K562 (cell line): Measurements from ENCODE around the gene ELP1. TPM values are rescaled to one million over a fixed set of nuclear protein-coding genes. Genes with fewer than 3 reads are reported as not detected.

Source experiments
- ATAC-seq: fragments of 200-7000 bp; cut with Tn5 transposase; 3 replicates; pipeline ENCODE4 v1.9.1; 2020; ENCODE audit warnings: moderate library complexity
- BruUV-seq: library from RNA; stranded (reverse); fragments of 400-500 nt; replicated peaks from 2 replicates; lab custom pipeline; 2021; lab: Mats Ljungman, UMichigan
- CTCF ChIA-PET: fragments of 300-600 bp; formaldehyde crosslinking; extraction: SDS; loops from one replicate; lab custom pipeline; 2021; ENCODE audit warnings: low intra/inter-chr PET ratio; lab: Yijun Ruan, JAX
- POLR2A ChIA-PET: fragments of 300-600, 350-650 bp; sonication (Branson Sonifier 250); formaldehyde crosslinking; extraction: SDS; loops from one replicate; lab custom pipeline; 2021; ENCODE audit warnings: antibody characterized with exemption, inconsistent platforms; lab: Yijun Ruan, JAX
- DNase-seq, 4 experiments: peaks; one replicate each; pipeline versions ENCODE4 v3.0.0 to v3.0.0-alpha.2; 2011 to 2018; ENCODE audit warnings: low spot score in 3 of 4, mixed read lengths in 3 of 4; ENCODE audit errors: extremely low read depth in 1 of 4
- FAIRE-seq: peaks from 2 replicates; lab custom pipeline; 2011; peaks lifted over from hg19 to GRCh38; lab: Jason Lieb, UNC
- H2AFZ ChIP-seq: 2 replicates; pipeline ENCODE4 v1.6.0; 2011; ENCODE audit warnings: low read depth, low read length, control low read depth, inconsistent platforms
- H3K27ac ChIP-seq: fragments of 200-600 bp; 3 replicates; pipeline ENCODE4 v1.8.0; 2011; ENCODE audit warnings: low read depth, mild to moderate bottlenecking, control low read depth, inconsistent platforms, low read length, moderate library complexity, mixed read lengths; ENCODE audit errors: extremely low read depth
- H3K27me3 ChIP-seq, 2 experiments: fragments of 300-600 bp in 1 of 2; 2 replicates in 1 of 2; 3 replicates in 1 of 2; pipeline versions ENCODE4 v1.6.0 to v1.8.0; 2011; ENCODE audit warnings: inconsistent platforms in 2 of 2, low read length in 2 of 2, mild to moderate bottlenecking in 1 of 2, mixed read lengths in 1 of 2, moderate library complexity in 1 of 2; ENCODE audit not compliant: control insufficient read depth in 2 of 2, insufficient read depth in 2 of 2
- H3K36me3 ChIP-seq: fragments of 300-600 bp; 3 replicates; pipeline ENCODE4 v1.8.0; 2011; ENCODE audit warnings: mild to moderate bottlenecking, low read length, inconsistent platforms; ENCODE audit not compliant: control insufficient read depth, insufficient read depth
- H3K4me1 ChIP-seq, 2 experiments: fragments of 200-600 bp in 1 of 2; replicated peaks in 1 of 2; 2 replicates in 1 of 2; 3 replicates in 1 of 2; pipeline versions ENCODE4 v1.5.1 to v1.8.0; 2011; ENCODE audit warnings: inconsistent platforms in 2 of 2, low read length in 2 of 2, mild to moderate bottlenecking in 1 of 2, mixed read lengths in 1 of 2, moderate library complexity in 1 of 2; ENCODE audit not compliant: control insufficient read depth in 2 of 2, insufficient read depth in 2 of 2
- H3K4me2 ChIP-seq: 2 replicates; pipeline ENCODE4 v1.6.1; 2011; ENCODE audit warnings: low read length, control low read depth, inconsistent platforms, mixed read lengths; ENCODE audit not compliant: insufficient read depth
- H3K4me3 ChIP-seq: fragments of 200-600 bp; sonication (generic), shearing (Covaris generic); 2 replicates; pipeline ENCODE4 v1.5.1; 2016; ENCODE audit warnings: control low read depth, inconsistent platforms
- H3K79me2 ChIP-seq: fragments of 200-600 bp; 3 replicates; pipeline ENCODE4 v1.8.0; 2011; ENCODE audit warnings: low read length, inconsistent platforms; ENCODE audit not compliant: control insufficient read depth, insufficient read depth
- H3K9ac ChIP-seq, 2 experiments: 2 replicates each; pipeline versions ENCODE4 v1.6.0 to v1.6.1; 2011; ENCODE audit warnings: low read depth in 2 of 2, low read length in 2 of 2, control low read depth in 1 of 2, inconsistent platforms in 1 of 2, mild to moderate bottlenecking in 1 of 2, mixed read lengths in 1 of 2; ENCODE audit not compliant: insufficient read depth in 1 of 2
- H3K9me1 ChIP-seq: one replicate; pipeline ENCODE4 v1.6.0; 2011; ENCODE audit warnings: inconsistent platforms, mild to moderate bottlenecking, low read length, moderate library complexity; ENCODE audit not compliant: control insufficient read depth, insufficient read depth
- H3K9me3 ChIP-seq: replicated peaks from 2 replicates; pipeline ENCODE4 v1.5.1; 2011; ENCODE audit warnings: low read depth, low read length, inconsistent platforms; ENCODE audit not compliant: control insufficient read depth, insufficient read depth
- H4K20me1 ChIP-seq: replicated peaks from 2 replicates; pipeline ENCODE4 v1.6.1; 2011; ENCODE audit warnings: low read length, inconsistent platforms, mixed read lengths; ENCODE audit not compliant: control insufficient read depth, insufficient read depth
- EWSR1 ChIP-seq: fragments of 450-650 bp; IDR thresholded peaks from 2 replicates; pipeline ENCODE4 v1.6.1; 2018; ENCODE audit warnings: borderline replicate concordance, mild to moderate bottlenecking, low read depth, moderate library complexity; ENCODE audit not compliant: partially characterized antibody
- FOXK1 ChIP-seq: sonication (generic); formaldehyde crosslinking; IDR thresholded peaks from 2 replicates; pipeline ENCODE4 v1.8.0; 2022; ENCODE audit warnings: missing genetic modification reagents, mild to moderate bottlenecking, borderline replicate concordance
- GATAD2A ChIP-seq: fragments of 450-650 bp; IDR thresholded peaks from 2 replicates; pipeline ENCODE4 v1.6.1; 2017
- IFI16 ChIP-seq: fragments of 250-450 bp; sonication (Bioruptor Pico); IDR thresholded peaks from 2 replicates; pipeline ENCODE4 v2.1.2; 2022; ENCODE audit warnings: mild to moderate bottlenecking, inconsistent platforms
- KAT8 ChIP-seq: fragments of 450-650 bp; IDR thresholded peaks from 2 replicates; pipeline ENCODE4 v1.6.1; 2016; ENCODE audit warnings: low read depth, mild to moderate bottlenecking
- L3MBTL2 ChIP-seq: fragments of 450-650 bp; IDR thresholded peaks from 2 replicates; pipeline ENCODE4 v1.6.1; 2016; ENCODE audit warnings: mild to moderate bottlenecking, moderate library complexity
- MCM2 ChIP-seq: fragments of 450-650 bp; IDR thresholded peaks from 2 replicates; pipeline ENCODE4 v1.6.1; 2017; ENCODE audit warnings: low read depth, mild to moderate bottlenecking
- RBM17 ChIP-seq: fragments of 200-400 bp; formaldehyde crosslinking; IDR thresholded peaks from 2 replicates; pipeline ENCODE4 v1.6.1; 2017; ENCODE audit warnings: low read depth, mild to moderate bottlenecking, low read length, borderline replicate concordance
- SMAD2 ChIP-seq: fragments of 150-350 bp; IDR thresholded peaks from 2 replicates; pipeline ENCODE4 v1.6.1; 2014; ENCODE audit warnings: low read depth, mild to moderate bottlenecking, low read length
- SMAD4 ChIP-seq: fragments of 250-450 bp; sonication (Bioruptor Pico); conservative IDR thresholded peaks from 2 replicates; pipeline ENCODE4 v1.8.0; 2021; ENCODE audit warnings: inconsistent platforms, mild to moderate bottlenecking, moderate library complexity
- SMARCA5 ChIP-seq: fragments of 450-650 bp; IDR thresholded peaks from 2 replicates; pipeline ENCODE4 v1.6.1; 2016
- ZNF165 ChIP-seq: fragments of 250-450 bp; sonication (Bioruptor Pico); IDR thresholded peaks from 2 replicates; pipeline ENCODE4 v1.4.0; 2020; ENCODE audit warnings: borderline replicate concordance
- ZNF384 ChIP-seq: IDR thresholded peaks from 2 replicates; pipeline ENCODE4 v1.6.1; 2012; ENCODE audit warnings: low read depth, low read length, improper control_type of control experiment
- ZNF57 ChIP-seq: fragments of 450-650 bp; formaldehyde crosslinking; IDR thresholded peaks from 2 replicates; pipeline ENCODE4 v1.4.0; 2020; ENCODE audit warnings: mild to moderate bottlenecking, moderate library complexity
- in situ Hi-C: fragments of 300-500 bp; cut with MboI; formaldehyde crosslinking; loops from 4 replicates; pipeline ENCODE4 v1.15.0; 2018; ENCODE audit warnings: inconsistent platforms, mixed read lengths
- intact Hi-C: fragments of 100-400 bp; cut with micrococcal nuclease; formaldehyde crosslinking; loops from 2 replicates; pipeline ENCODE4 v1.14.2; 2022
- polyA plus RNA-seq, 8 experiments: library from polyadenylated mRNA; depleted of rRNA in 4 of 8; stranded (reverse) in 5 of 8; unstranded in 3 of 8; fragments of >200 nt; fragmentation: Nextera tagmentation in 2 of 8; fragmentation: Illumina TruSeq in 1 of 8; extraction: Ambion mirVana in 2 of 8; extraction: Trizol in 1 of 8; gene quantifications; 2 replicates each; pipeline versions ENCODE4 v1.2.1 to v1.2.3, GENCODE V29; 2011 to 2014; ENCODE audit warnings: inconsistent platforms in 1 of 8, missing spikeins in 1 of 8
- total RNA-seq, 7 experiments: library from RNA; depleted of rRNA in 6 of 7; stranded (reverse); fragments of >200 nt in 6 of 7; fragmentation: Illumina TruSeq in 2 of 7; extraction: Trizol in 2 of 7; gene quantifications; 2 replicates each; pipeline versions ENCODE4 v1.2.1 to v1.2.3, GENCODE V29; 2011 to 2021; ENCODE audit warnings: low replicate concordance in 1 of 7
- TF ChIP-seq, protein P1 (sequence below): fragments of 150-350 bp; IDR thresholded peaks from 2 replicates; pipeline ENCODE4 v1.6.1; 2014; ENCODE audit warnings: low read depth, mild to moderate bottlenecking, low read length, borderline replicate concordance
- TF ChIP-seq, protein P2 (sequence below): fragments of 250-450 bp; sonication (Bioruptor Pico); IDR thresholded peaks from 2 replicates; pipeline ENCODE4 v1.5.0; 2022; ENCODE audit warnings: mild to moderate bottlenecking
- TF ChIP-seq, protein P3 (sequence below): conservative IDR thresholded peaks from 2 replicates; pipeline ENCODE4 v1.6.1; 2011; ENCODE audit warnings: low read depth, mild to moderate bottlenecking, low read length; ENCODE audit not compliant: control insufficient read depth

ELP1 gene
- total and polyA plus RNA-seq, 9 of the 15 experiments (the other 6 are each of a cell fraction or from before 2014, with no cell fraction given) = 17.0 to 48.6 (median 39.7) TPM

DNA sequence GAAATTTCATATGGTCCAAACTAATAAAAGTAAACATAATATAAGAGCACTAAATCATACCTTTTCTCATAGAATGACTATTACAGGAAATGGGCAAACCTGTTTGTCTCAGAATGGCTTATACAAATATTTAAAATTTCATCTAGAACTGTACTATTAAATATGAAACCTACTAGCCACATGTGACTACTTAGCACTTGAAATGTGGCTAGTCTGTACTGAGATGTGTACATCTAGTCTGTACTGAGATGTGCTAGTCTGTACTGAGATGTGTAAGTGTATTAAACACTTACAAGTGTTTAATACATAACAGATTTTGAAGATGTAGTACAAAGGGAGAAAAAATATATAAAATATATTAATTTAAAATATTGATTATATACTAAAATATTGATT lies 22.7 kb upstream of the ELP1 start:
- POLR2A ChIA-PET = interaction anchor here (1.1 kb wide), 1 partner anchor 15 kb away, joined by 3 read pairs; no protein-coding TSS in a partner anchor
- no peaks in the 10 kb centered on the region for H3K79me2 ChIP-seq
- no peaks in the 10 kb centered on the region for H3K9me1 ChIP-seq
- intact Hi-C loops (no loop called here), in situ Hi-C loops (no loop called here)
- no peak overlapping the region for H3K4me3 ChIP-seq
- TF ChIP-seq RBM17 = no peak
- TF ChIP-seq ZNF57 (CRISPR knock-in tag) = no peak
- no peak for TF ChIP-seq SMARCA5
- TF ChIP-seq FOXK1 (CRISPR knock-in tag) = no peak
- TF ChIP-seq EWSR1 = no peak
- TF ChIP-seq, protein P1, sequence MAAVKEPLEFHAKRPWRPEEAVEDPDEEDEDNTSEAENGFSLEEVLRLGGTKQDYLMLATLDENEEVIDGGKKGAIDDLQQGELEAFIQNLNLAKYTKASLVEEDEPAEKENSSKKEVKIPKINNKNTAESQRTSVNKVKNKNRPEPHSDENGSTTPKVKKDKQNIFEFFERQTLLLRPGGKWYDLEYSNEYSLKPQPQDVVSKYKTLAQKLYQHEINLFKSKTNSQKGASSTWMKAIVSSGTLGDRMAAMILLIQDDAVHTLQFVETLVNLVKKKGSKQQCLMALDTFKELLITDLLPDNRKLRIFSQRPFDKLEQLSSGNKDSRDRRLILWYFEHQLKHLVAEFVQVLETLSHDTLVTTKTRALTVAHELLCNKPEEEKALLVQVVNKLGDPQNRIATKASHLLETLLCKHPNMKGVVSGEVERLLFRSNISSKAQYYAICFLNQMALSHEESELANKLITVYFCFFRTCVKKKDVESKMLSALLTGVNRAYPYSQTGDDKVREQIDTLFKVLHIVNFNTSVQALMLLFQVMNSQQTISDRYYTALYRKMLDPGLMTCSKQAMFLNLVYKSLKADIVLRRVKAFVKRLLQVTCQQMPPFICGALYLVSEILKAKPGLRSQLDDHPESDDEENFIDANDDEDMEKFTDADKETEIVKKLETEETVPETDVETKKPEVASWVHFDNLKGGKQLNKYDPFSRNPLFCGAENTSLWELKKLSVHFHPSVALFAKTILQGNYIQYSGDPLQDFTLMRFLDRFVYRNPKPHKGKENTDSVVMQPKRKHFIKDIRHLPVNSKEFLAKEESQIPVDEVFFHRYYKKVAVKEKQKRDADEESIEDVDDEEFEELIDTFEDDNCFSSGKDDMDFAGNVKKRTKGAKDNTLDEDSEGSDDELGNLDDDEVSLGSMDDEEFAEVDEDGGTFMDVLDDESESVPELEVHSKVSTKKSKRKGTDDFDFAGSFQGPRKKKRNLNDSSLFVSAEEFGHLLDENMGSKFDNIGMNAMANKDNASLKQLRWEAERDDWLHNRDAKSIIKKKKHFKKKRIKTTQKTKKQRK = no peak
- no peak for TF ChIP-seq L3MBTL2
- TF ChIP-seq, protein P2, sequence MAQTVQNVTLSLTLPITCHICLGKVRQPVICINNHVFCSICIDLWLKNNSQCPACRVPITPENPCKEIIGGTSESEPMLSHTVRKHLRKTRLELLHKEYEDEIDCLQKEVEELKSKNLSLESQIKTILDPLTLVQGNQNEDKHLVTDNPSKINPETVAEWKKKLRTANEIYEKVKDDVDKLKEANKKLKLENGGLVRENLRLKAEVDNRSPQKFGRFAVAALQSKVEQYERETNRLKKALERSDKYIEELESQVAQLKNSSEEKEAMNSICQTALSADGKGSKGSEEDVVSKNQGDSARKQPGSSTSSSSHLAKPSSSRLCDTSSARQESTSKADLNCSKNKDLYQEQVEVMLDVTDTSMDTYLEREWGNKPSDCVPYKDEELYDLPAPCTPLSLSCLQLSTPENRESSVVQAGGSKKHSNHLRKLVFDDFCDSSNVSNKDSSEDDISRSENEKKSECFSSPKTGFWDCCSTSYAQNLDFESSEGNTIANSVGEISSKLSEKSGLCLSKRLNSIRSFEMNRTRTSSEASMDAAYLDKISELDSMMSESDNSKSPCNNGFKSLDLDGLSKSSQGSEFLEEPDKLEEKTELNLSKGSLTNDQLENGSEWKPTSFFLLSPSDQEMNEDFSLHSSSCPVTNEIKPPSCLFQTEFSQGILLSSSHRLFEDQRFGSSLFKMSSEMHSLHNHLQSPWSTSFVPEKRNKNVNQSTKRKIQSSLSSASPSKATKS (CRISPR knock-in tag) = no peak
- no peak for TF ChIP-seq SMAD4
- TF ChIP-seq ZNF384 = no peak
- TF ChIP-seq ZNF165 (CRISPR knock-in tag) = no peak
- TF ChIP-seq KAT8 = no peak
- no peak for TF ChIP-seq IFI16 (CRISPR knock-in tag)
- no peak for TF ChIP-seq SMAD2
- TF ChIP-seq GATAD2A = no peak
- TF ChIP-seq MCM2 = no peak
- TF ChIP-seq, protein P3, sequence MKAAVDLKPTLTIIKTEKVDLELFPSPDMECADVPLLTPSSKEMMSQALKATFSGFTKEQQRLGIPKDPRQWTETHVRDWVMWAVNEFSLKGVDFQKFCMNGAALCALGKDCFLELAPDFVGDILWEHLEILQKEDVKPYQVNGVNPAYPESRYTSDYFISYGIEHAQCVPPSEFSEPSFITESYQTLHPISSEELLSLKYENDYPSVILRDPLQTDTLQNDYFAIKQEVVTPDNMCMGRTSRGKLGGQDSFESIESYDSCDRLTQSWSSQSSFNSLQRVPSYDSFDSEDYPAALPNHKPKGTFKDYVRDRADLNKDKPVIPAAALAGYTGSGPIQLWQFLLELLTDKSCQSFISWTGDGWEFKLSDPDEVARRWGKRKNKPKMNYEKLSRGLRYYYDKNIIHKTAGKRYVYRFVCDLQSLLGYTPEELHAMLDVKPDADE = no peak
- peaks cover 11% of the 10 kb centered on the region for H3K36me3 ChIP-seq
- DNase-seq (no peak), FAIRE-seq (no peak), ATAC-seq (0 out of 3 replicates have a peak, but pooled peaks have one; percentile 47)
- CTCF ChIA-PET = no interaction called here
- no peaks in the 10 kb centered on the region for H3K9me3 ChIP-seq
- no peak overlapping the region for H3K27ac ChIP-seq
- H3K9ac ChIP-seq = no peak overlapping the region
- H3K4me1 ChIP-seq = peaks cover 0 to 5% of the 10 kb centered on the region in 2 experiments; a peak in 3 of 5 replicates
- no peaks in the 10 kb centered on the region for H3K27me3 ChIP-seq
- BruUV-seq = no TSS peak
- no peak overlapping the region for H2AFZ ChIP-seq
- H4K20me1 ChIP-seq = no peaks in the 10 kb centered on the region
- H3K4me2 ChIP-seq = no peak overlapping the region
